ENCODE results near the gene LIM2. TPM values are rescaled to one million over a fixed set of nuclear protein-coding genes. Genes with fewer than 3 reads are reported as not detected.
A peak's percentile ranks its signal among the peaks of the same experiment; 100 is the strongest.
"Not testable (repeated sequence)": the region's sequence is repeated elsewhere in the genome, so short reads cannot be mapped to it uniquely, and the experiment has no call there.

Gene LIM2
- total RNA-seq, 4 donors from 2014 or later: not detected

- no peak for DNase-seq (ENCODE audit: low spot score in 2 of 2)
- H3K27ac ChIP-seq: no peak overlapping the region
- 77% methylated on average over 5 of the region's 5 CpGs for WGBS
- peaks cover 3% of the 10 kb centered on the region for H3K27me3 ChIP-seq
- no peak for TF ChIP-seq POLR2A (IDR thresholded peaks at IDR 0.05)
- H3K4me1 ChIP-seq: peaks cover 6% of the 10 kb centered on the region
- H3K4me3 ChIP-seq: no peak overlapping the region
- no peaks in the 10 kb centered on the region for H3K9me3 ChIP-seq
- no peaks in the 10 kb centered on the region for H3K36me3 ChIP-seq
Observed at GRCh38 chr19:51399231-51399630, 11.5 kb upstream of the LIM2 start.

- H3K27ac ChIP-seq: no peak overlapping the region
- H3K27me3 ChIP-seq: peaks cover 3% of the 10 kb centered on the region
- H3K4me1 ChIP-seq: peaks cover 11% of the 10 kb centered on the region
- no peaks in the 10 kb centered on the region for H3K36me3 ChIP-seq
- no peak for DNase-seq (ENCODE audit: low spot score in 2 of 2)
- no peaks in the 10 kb centered on the region for H3K9me3 ChIP-seq
- H3K4me3 ChIP-seq: no peak overlapping the region
- TF ChIP-seq CTCF (IDR thresholded peaks at IDR 0.05) (peak in 1 of 2 donors; percentile 45), POLR2AphosphoS5 (IDR thresholded peaks at IDR 0.05) (no peak)
- 25% methylated on average over 7 of the region's 7 CpGs for WGBS
Observed at GRCh38 chr19:51398096-51398704, 10.4 kb upstream of the LIM2 start.

- H3K27me3 ChIP-seq; H3K4me3 ChIP-seq; H3K27ac ChIP-seq; H3K9me3 ChIP-seq; H3K36me3 ChIP-seq; DNase-seq (ENCODE audit: low spot score in 2 of 2): not testable (repeated sequence)
- WGBS: 34% methylated on average over 9 of the region's 9 CpGs
- H3K4me1 ChIP-seq: peaks cover 11% of the 10 kb centered on the region
Observed at GRCh38 chr19:51397453-51397852, 9.7 kb upstream of the LIM2 start.

- no peak for TF ChIP-seq EP300 (IDR thresholded peaks at IDR 0.05)
- no peak for TF ChIP-seq POLR2AphosphoS5 (IDR thresholded peaks at IDR 0.05)
- TF ChIP-seq POLR2A (IDR thresholded peaks at IDR 0.05): no peak
- TF ChIP-seq CTCF (IDR thresholded peaks at IDR 0.05): no peak
- no peak overlapping the region for H3K4me3 ChIP-seq
- no peaks in the 10 kb centered on the region for H3K9me3 ChIP-seq
- 95% methylated on average over 2 of the region's 2 CpGs for WGBS
- H3K4me1 ChIP-seq: peaks cover 11% of the 10 kb centered on the region
- H3K27ac ChIP-seq: no peak overlapping the region
- no peaks in the 10 kb centered on the region for H3K27me3 ChIP-seq
- no peak for DNase-seq (ENCODE audit: low spot score in 2 of 2)
- no peaks in the 10 kb centered on the region for H3K36me3 ChIP-seq
Observed at GRCh38 chr19:51396175-51396574, 8.4 kb upstream of the LIM2 start.

GRCh38 chr19:51394050-51394836 lies 6.5 kb upstream of the LIM2 start:
- no peaks in the 10 kb centered on the region for H3K27me3 ChIP-seq
- H3K4me1 ChIP-seq: peaks cover 11% of the 10 kb centered on the region
- 3% methylated on average over 25 of the region's 45 CpGs for WGBS
- TF ChIP-seq POLR2AphosphoS5 (IDR thresholded peaks at IDR 0.05) (peak in 2 of 3 donors; percentile 7 to 25), EP300 (IDR thresholded peaks at IDR 0.05) (no peak)
- H3K4me3 ChIP-seq: peak overlapping the region; percentile 50
- peak; percentile 94 to 95 for DNase-seq (ENCODE audit: low spot score in 2 of 2)
- H3K27ac ChIP-seq: peak overlapping the region; percentile 67
- no peaks in the 10 kb centered on the region for H3K9me3 ChIP-seq
- no peaks in the 10 kb centered on the region for H3K36me3 ChIP-seq

- H3K27me3 ChIP-seq: no peaks in the 10 kb centered on the region
- WGBS: 48% methylated on average over 1 of the region's 1 CpG
- TF ChIP-seq POLR2AphosphoS5 (IDR thresholded peaks at IDR 0.05) (no peak), POLR2A (IDR thresholded peaks at IDR 0.05) (no peak), CTCF (IDR thresholded peaks at IDR 0.05) (no peak)
- peaks cover 11% of the 10 kb centered on the region for H3K4me1 ChIP-seq
- no peak for DNase-seq (ENCODE audit: low spot score in 2 of 2)
- no peaks in the 10 kb centered on the region for H3K36me3 ChIP-seq
- H3K27ac ChIP-seq: no peak overlapping the region
- no peaks in the 10 kb centered on the region for H3K9me3 ChIP-seq
- H3K4me3 ChIP-seq: no peak overlapping the region
Observed at GRCh38 chr19:51392701-51393100, 4.9 kb upstream of the LIM2 start.

All from suprapubic skin (tissue), 4 donors.